Mesendoderm (in vitro differentiated cells): Measurements from ENCODE around the gene RNF31.
"Not testable (repeated sequence)": the region's sequence is repeated elsewhere in the genome, so short reads cannot be mapped to it uniquely, and the experiment has no call there.

Experiments used
- DNase-seq: peaks from one replicate; pipeline ENCODE4 v3.0.0; 2013
- H2AK5ac ChIP-seq: 2 replicates; pipeline ENCODE4 v1.6.1; 2013; ENCODE audit warnings: low read length, inconsistent platforms
- H2BK120ac ChIP-seq: 2 replicates; pipeline ENCODE4 v1.6.1; 2013; ENCODE audit warnings: low read depth, mild to moderate bottlenecking, low read length, moderate library complexity, mixed read lengths
- H2BK15ac ChIP-seq: replicated peaks from 2 replicates; pipeline ENCODE4 v1.6.1; 2013; ENCODE audit warnings: low read depth, mild to moderate bottlenecking, moderate library complexity
- H2BK5ac ChIP-seq: 2 replicates; pipeline ENCODE4 v1.6.1; 2013; ENCODE audit warnings: low read length, inconsistent platforms
- H3K18ac ChIP-seq: 2 replicates; pipeline ENCODE4 v1.6.1; 2013; ENCODE audit warnings: mild to moderate bottlenecking, low read length, mixed read lengths
- H3K23ac ChIP-seq: one replicate; pipeline ENCODE4 v1.6.1; 2013; ENCODE audit warnings: low read length
- H3K27ac ChIP-seq: 2 replicates; pipeline ENCODE4 v1.5.1; 2013; ENCODE audit warnings: low read depth, mild to moderate bottlenecking, inconsistent platforms, low read length, moderate library complexity
- H3K27me3 ChIP-seq: 2 replicates; pipeline ENCODE4 v1.6.1; 2013; ENCODE audit warnings: low read length, control low read depth, mild to moderate bottlenecking, inconsistent platforms; ENCODE audit not compliant: insufficient read depth, poor library complexity
- H3K36me3 ChIP-seq: 2 replicates; pipeline ENCODE4 v1.6.1; 2013; ENCODE audit warnings: low read length, inconsistent platforms; ENCODE audit not compliant: control insufficient read depth, insufficient read depth
- H3K4ac ChIP-seq: one replicate; pipeline ENCODE4 v1.6.1; 2013; ENCODE audit warnings: low read depth, mild to moderate bottlenecking, low read length, moderate library complexity
- H3K4me1 ChIP-seq: 2 replicates; pipeline ENCODE4 v1.6.1; 2013; ENCODE audit warnings: low read depth, low read length, inconsistent platforms; ENCODE audit not compliant: control insufficient read depth
- H3K4me2 ChIP-seq: 2 replicates; pipeline ENCODE4 v1.6.1; 2013; ENCODE audit warnings: low read length
- H3K4me3 ChIP-seq: 2 replicates; pipeline ENCODE4 v1.5.1; 2013; ENCODE audit warnings: mild to moderate bottlenecking, low read length
- H3K56ac ChIP-seq: one replicate; pipeline ENCODE4 v1.6.1; 2013; ENCODE audit warnings: low read length
- H3K79me1 ChIP-seq: 2 replicates; pipeline ENCODE4 v1.6.1; 2013; ENCODE audit warnings: low read length, inconsistent platforms
- H3K79me2 ChIP-seq: 2 replicates; pipeline ENCODE4 v1.6.1; 2013; ENCODE audit warnings: mild to moderate bottlenecking, low read length; ENCODE audit not compliant: control insufficient read depth, insufficient read depth
- H3K9ac ChIP-seq: 2 replicates; pipeline ENCODE4 v1.6.1; 2013; ENCODE audit warnings: low read length, inconsistent platforms
- H4K5ac ChIP-seq: one replicate; pipeline ENCODE4 v1.6.1; 2013; ENCODE audit warnings: low read length
- H4K8ac ChIP-seq: one replicate; pipeline ENCODE4 v1.6.1; 2013; ENCODE audit warnings: low read depth, mild to moderate bottlenecking, control low read depth, low read length, moderate library complexity
- whole genome bisulfite sequencing: extraction: QIAGEN DNeasy Blood & Tissue Kit; methylation state at CpG from one replicate; pipeline ENCODE4 v1.1.7; 2013; ENCODE audit warnings: low lambda C conversion rate, missing lambda C conversion rate; ENCODE audit not compliant: insufficient coverage; ENCODE audit errors: extremely low coverage; 5-methylcytosine and 5-hydroxymethylcytosine counted together

Gene RNF31

DNA sequence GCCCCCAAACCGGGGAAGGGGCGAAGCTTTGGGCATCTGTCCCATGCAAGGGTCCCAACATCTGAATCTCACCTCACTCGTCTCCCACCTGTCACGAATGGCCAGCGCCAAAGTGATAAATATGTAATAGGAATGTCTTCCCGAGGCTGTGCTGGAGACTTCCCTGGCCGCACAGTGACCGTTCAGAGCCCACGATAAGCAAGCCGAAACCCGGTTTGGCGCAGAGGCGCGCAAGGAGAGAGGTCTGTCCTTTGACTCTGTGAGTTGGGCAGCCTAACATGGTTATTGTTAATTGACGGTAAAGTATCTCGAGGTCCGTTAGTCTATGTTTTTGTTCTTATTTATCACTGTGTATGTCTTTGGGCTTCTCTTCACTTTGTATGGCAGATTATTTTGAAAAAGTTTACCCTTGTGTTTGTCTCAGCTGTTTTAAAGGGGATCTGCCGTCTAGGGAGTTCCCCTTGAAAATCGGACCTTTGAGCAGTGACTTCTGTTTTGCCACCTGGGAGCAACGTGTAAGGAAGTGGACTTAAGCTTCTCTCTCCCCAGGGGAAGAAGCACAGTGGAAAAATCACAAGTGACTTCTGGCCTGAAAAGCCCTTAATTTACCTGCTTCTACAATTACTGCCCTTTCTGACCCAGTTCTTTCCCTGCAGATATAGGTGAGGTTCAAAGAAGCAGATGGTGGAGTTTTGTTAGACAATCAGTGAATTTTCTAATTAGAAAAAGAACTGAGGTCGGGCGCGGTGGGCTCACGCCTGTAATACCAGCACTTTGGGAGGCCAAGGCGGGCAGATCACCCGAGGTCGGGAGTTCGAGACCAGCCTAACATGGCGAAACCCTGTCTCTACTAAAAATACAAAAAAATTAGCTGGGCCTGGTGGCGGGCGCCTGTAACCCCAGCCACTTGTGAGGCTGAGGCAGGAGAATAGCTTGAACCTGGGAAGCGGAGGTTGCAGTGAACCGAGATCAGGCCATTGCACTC lies 49.1 kb downstream of the RNF31 start:
- H2BK15ac ChIP-seq: no peak overlapping the region
- H3K79me1 ChIP-seq: no peaks in the 10 kb centered on the region
- no peaks in the 10 kb centered on the region for H3K27me3 ChIP-seq
- no CpG with 5 or more reads among the region's 33 CpGs for WGBS
- H4K8ac ChIP-seq: no peak overlapping the region
- H3K36me3 ChIP-seq: peaks cover 4% of the 10 kb centered on the region
- H3K79me2 ChIP-seq: no peaks in the 10 kb centered on the region
- peak overlapping the region; percentile 97 for H3K56ac ChIP-seq
- peak; percentile 21 for DNase-seq
- H3K18ac ChIP-seq: peak overlapping the region; percentile 19
- no peak overlapping the region for H4K5ac ChIP-seq
- no peak overlapping the region for H2AK5ac ChIP-seq
- H3K4me3 ChIP-seq: peak overlapping the region; percentile 79
- H3K23ac ChIP-seq: no peak overlapping the region
- H3K9ac ChIP-seq: peak overlapping the region; percentile 96
- H3K4me1 ChIP-seq: no peaks in the 10 kb centered on the region
- H2BK5ac ChIP-seq: no peak overlapping the region
- H3K4me2 ChIP-seq: peak overlapping the region; percentile 37
- peak overlapping the region; percentile 59 for H3K27ac ChIP-seq
- no peak overlapping the region for H2BK120ac ChIP-seq
- peak overlapping the region; percentile 17 for H3K4ac ChIP-seq

DNA sequence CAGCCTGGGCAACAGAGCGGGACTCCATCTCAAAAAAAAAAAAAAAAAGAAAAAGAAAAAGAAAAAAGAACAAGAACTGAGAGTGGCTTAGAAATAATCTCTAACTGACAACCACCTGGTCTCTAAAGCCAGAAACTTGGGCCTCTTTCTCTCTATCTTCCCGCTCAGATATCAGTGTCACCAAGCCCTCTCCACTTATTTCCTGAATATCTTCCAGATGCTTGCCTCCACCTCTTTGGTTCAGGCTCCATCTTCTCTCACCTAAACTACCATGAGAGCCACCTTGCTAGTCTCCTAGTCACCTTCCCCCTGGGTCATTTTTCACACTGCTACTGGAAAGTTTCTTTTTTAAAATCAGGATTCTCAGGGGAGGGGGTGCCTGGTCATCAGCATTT lies 49.8 kb downstream of the RNF31 start:
- Histone ChIP-seq H2BK15ac (no peak overlapping the region), H3K4me1 (no peaks in the 10 kb centered on the region), H2BK120ac (no peak overlapping the region), H3K18ac (no peak overlapping the region), H3K27ac (no peak overlapping the region), H3K36me3 (peaks cover 4% of the 10 kb centered on the region), H3K4ac (no peak overlapping the region), H2AK5ac (no peak overlapping the region), H3K56ac (peak overlapping the region; percentile 49), H3K4me3 (no peak overlapping the region), H4K5ac (no peak overlapping the region), H3K79me2 (no peaks in the 10 kb centered on the region), H3K79me1 (no peaks in the 10 kb centered on the region), H3K27me3 (no peaks in the 10 kb centered on the region), H3K4me2 (no peak overlapping the region), H2BK5ac (no peak overlapping the region), H3K9ac (no peak overlapping the region), H4K8ac (no peak overlapping the region), H3K23ac (no peak overlapping the region)
- no CpG with 5 or more reads among the region's 2 CpGs for WGBS
- DNase-seq: no peak

- Histone ChIP-seq H3K4ac (no peak overlapping the region), H3K36me3 (no peaks in the 10 kb centered on the region), H3K18ac (no peak overlapping the region), H3K4me2 (no peak overlapping the region), H4K5ac (no peak overlapping the region), H4K8ac (no peak overlapping the region), H2BK5ac (no peak overlapping the region), H3K79me2 (no peaks in the 10 kb centered on the region), H3K79me1 (no peaks in the 10 kb centered on the region), H3K4me3 (no peak overlapping the region), H3K4me1 (no peaks in the 10 kb centered on the region), H2BK15ac (no peak overlapping the region), H3K9ac (no peak overlapping the region), H3K23ac (no peak overlapping the region), H2AK5ac (no peak overlapping the region), H3K27ac (no peak overlapping the region), H3K56ac (no peak overlapping the region), H2BK120ac (no peak overlapping the region), H3K27me3 (no peaks in the 10 kb centered on the region)
- DNase-seq: no peak
- no CpG with 5 or more reads among the region's 7 CpGs for WGBS
These were observed 51.7 kb downstream of the RNF31 start for GRCh38 chr14:24198814-24199524.

DNA sequence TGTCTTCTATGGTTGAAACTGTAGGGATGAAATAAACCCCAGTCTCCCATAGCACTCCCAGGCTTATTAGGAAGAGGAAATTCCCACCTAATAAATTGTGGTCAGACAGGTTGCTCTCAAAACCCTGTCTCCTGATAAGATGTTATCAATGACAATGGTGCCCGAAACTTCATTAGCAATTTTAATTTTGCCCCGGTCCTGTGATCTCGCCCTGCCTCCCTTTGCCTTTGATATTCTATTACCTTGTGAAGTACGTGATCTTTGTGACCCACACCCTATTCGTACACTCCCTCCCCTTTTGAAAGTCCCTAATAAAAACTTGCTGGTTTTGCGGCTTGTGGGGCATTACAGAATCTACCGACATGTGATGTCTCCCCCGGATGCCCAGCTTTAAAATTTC lies 55.2 kb downstream of the RNF31 start:
- not testable (repeated sequence) for H3K4me3 ChIP-seq, H3K27ac ChIP-seq, H3K36me3 ChIP-seq, H2AK5ac ChIP-seq, DNase-seq, H3K27me3 ChIP-seq, H3K4me1 ChIP-seq, H4K5ac ChIP-seq, H3K23ac ChIP-seq, H3K56ac ChIP-seq, H3K9ac ChIP-seq, H3K79me1 ChIP-seq, H2BK15ac ChIP-seq, H3K18ac ChIP-seq, H2BK120ac ChIP-seq, H3K79me2 ChIP-seq, H3K4ac ChIP-seq, H3K4me2 ChIP-seq, H4K8ac ChIP-seq, H2BK5ac ChIP-seq
- no CpG with 5 or more reads among the region's 8 CpGs for WGBS

GRCh38 chr14:24203249-24203886 lies 56.1 kb downstream of the RNF31 start:
- not testable (repeated sequence) for H3K79me2 ChIP-seq, H3K27ac ChIP-seq, H4K8ac ChIP-seq, H2BK120ac ChIP-seq, H2AK5ac ChIP-seq, H3K4me2 ChIP-seq, H2BK15ac ChIP-seq, H4K5ac ChIP-seq, H3K4ac ChIP-seq, DNase-seq, H3K4me1 ChIP-seq, H3K23ac ChIP-seq, H3K79me1 ChIP-seq, H3K4me3 ChIP-seq, H3K18ac ChIP-seq, H2BK5ac ChIP-seq, H3K27me3 ChIP-seq, H3K56ac ChIP-seq, H3K36me3 ChIP-seq, H3K9ac ChIP-seq
- no CpG with 5 or more reads among the region's 16 CpGs for WGBS
